OCI-LY3 (cell line): ENCODE results near the gene ARMC3.

Experiments
- CTCF ChIP-seq: fragments of 200-600, 300-600 bp; sonication (generic); IDR thresholded peaks from 2 replicates; pipeline ENCODE4 v1.5.1; 2014; ENCODE audit warnings: antibody characterized with exemption, low read length, low read depth
- EZH2phosphoT487 ChIP-seq: fragments of 200-600 bp; shearing (Covaris generic); IDR thresholded peaks from 2 replicates; pipeline ENCODE4 v1.6.1; 2018; ENCODE audit warnings: antibody characterized with exemption, mixed run types, low read depth

- TF ChIP-seq CTCF (no peak), EZH2phosphoT487 (no peak)
These were observed 36.1 kb upstream of the ARMC3 start for GRCh38 chr10:22891797-22892196.
